G401.6 (cell line): ENCODE measurements around the gene LGR6.
"Not testable (repeated sequence)": the region's sequence is repeated elsewhere in the genome, so short reads cannot be mapped to it uniquely, and the experiment has no call there.

Experiments used
- FAIRE-seq: peaks from 2 replicates; lab custom pipeline; 2012; peaks lifted over from hg19 to GRCh38; lab: Jason Lieb, UNC

LGR6 gene

GRCh38 chr1:202223121-202223860, 29.7 kb downstream of the LGR6 start:
- FAIRE-seq, result no peak

GRCh38 chr1:202224453-202224852, 30.9 kb downstream of the LGR6 start:
- FAIRE-seq, result no peak

- FAIRE-seq, result no peak
Observed at GRCh38 chr1:202225131-202225530, 31.5 kb downstream of the LGR6 start.

GRCh38 chr1:202227053-202227672, 33.6 kb downstream of the LGR6 start:
- no peak for FAIRE-seq

GRCh38 chr1:202227997-202228401, 34.4 kb downstream of the LGR6 start:
- no peak for FAIRE-seq

GRCh38 chr1:202228484-202229122, 35.0 kb downstream of the LGR6 start:
- FAIRE-seq, result no peak

GRCh38 chr1:202229376-202229775, 35.8 kb downstream of the LGR6 start:
- no peak for FAIRE-seq

GRCh38 chr1:202230061-202230938, 36.7 kb downstream of the LGR6 start:
- FAIRE-seq, result no peak

- no peak for FAIRE-seq
Observed at GRCh38 chr1:202230939-202231645, 37.5 kb downstream of the LGR6 start.

- FAIRE-seq, result no peak
Observed at GRCh38 chr1:202233171-202233570, 39.6 kb downstream of the LGR6 start.

- no peak for FAIRE-seq
Observed at GRCh38 chr1:202233804-202234203, 40.2 kb downstream of the LGR6 start.

- FAIRE-seq, result no peak
Observed at GRCh38 chr1:202234331-202235002, 40.9 kb downstream of the LGR6 start.

- no peak for FAIRE-seq
Observed at GRCh38 chr1:202235003-202235660, 41.5 kb downstream of the LGR6 start.

- FAIRE-seq, result no peak
Observed at GRCh38 chr1:202235856-202236837, 42.5 kb downstream of the LGR6 start.

- FAIRE-seq, result no peak
Observed at GRCh38 chr1:202237052-202237451, 43.5 kb downstream of the LGR6 start.

GRCh38 chr1:202238914-202239313, 45.3 kb downstream of the LGR6 start:
- FAIRE-seq, result no peak

- FAIRE-seq, result not testable (repeated sequence)
Observed at GRCh38 chr1:202240226-202240625, 46.6 kb downstream of the LGR6 start.

GRCh38 chr1:202240956-202241355, 47.4 kb downstream of the LGR6 start:
- no peak for FAIRE-seq

- FAIRE-seq, result no peak
Observed at GRCh38 chr1:202241376-202242079, 47.9 kb downstream of the LGR6 start.
